ENCODE results near the gene NINJ1.

Gene NINJ1

GRCh38 chr9:93076792-93077128, 57.3 kb downstream of the NINJ1 start:
- H3K27ac ChIP-seq, result no peak overlapping the region
- DNase-seq (ENCODE audit: low read depth, low spot score), result no peak

- H3K27ac ChIP-seq, result no peak overlapping the region
- DNase-seq (ENCODE audit: low read depth, low spot score), result no peak
Measured at GRCh38 chr9:93076101-93076791, 57.8 kb downstream of the NINJ1 start.

DNA sequence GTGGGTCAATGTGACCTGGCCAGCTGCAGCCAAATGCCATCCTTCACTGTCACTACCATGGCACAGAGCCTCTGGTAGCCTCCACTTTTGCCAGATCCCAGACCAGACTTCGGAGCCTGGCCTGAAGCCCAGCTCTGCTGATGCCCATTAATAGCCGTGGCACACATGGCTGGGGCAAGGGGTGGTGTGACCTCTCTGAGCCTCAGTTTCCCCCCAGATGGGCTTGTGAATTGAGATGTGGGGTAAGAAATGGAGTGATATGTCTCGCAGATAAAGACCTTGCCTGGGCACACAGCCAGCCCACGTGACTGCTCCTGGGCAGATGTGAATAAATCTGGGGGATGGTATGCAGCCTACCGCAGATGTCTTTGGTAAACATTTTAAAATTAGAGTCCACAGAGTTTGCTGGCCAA, 61.7 kb downstream of the NINJ1 start:
- no peak for DNase-seq (ENCODE audit: low read depth, low spot score)
- H3K27ac ChIP-seq, result no peak overlapping the region

Data from epithelial cell of prostate (primary cell).